ENCODE results near the gene SPEN.

SPEN gene

DNA sequence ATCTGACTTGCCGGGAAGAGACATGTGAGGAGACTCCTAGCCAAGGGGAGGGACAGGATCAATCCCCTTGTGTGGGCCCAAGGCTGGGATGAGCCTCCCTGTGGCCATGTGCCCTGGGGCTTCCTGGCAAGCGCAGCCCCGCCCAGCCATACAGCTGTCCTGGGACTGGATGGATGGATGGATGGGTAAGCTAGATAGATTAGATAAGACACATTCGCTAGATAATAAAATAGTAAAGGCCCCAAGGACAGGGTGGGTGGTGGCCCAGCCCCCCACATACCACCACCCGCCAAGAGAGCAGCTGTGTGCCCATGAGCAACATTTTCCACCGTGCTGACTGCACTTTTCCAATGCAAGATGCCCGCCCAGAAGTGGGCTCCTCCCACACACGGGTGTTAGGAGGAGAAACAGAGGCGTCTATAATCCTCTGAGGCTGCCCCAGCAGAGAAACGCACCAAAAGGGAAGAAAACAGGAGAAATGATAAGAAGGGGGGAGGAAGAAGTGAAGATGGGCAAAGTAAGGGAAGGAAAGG lies 103.3 kb downstream of the SPEN start:
- DNase-seq: no peak

DNA sequence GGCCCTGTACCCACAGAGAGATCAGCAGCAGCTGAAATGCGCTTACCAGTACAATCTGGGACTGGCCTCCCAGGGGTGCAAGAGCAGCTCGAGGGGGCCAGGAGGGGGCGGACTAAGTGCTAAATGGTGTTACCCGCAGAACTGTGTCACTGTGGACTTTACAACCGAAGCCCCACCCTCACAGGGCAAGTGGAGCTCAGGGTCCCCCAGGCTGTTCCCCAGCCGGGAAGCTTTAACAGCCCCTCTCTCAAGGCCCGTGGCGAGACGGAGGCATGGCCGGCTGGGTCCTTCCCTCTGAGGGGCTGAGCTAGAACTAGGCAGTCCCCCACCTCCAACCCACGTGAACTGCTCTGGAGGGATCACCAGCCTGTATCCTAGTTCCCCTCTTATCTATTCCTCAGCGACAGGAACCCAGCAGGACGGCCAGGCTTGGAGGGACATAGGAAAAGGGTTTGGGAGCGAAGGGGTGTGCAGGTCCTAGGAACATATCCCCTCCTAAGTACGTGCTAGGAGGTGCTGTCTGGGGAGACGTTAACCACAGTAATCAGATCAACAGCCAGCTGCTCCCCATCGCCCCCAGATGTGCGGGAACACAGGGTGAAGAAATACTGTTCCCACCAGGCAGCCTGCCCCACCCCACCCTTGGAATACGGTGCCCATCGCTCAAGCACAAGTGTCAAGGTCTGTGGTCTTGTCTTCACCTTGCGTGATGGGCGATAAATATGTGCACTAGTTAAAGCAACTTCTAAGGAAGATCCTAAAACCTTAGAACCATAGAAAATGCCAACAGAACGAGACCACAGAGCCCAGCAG lies 104.0 kb downstream of the SPEN start:
- DNase-seq: no peak

DNA sequence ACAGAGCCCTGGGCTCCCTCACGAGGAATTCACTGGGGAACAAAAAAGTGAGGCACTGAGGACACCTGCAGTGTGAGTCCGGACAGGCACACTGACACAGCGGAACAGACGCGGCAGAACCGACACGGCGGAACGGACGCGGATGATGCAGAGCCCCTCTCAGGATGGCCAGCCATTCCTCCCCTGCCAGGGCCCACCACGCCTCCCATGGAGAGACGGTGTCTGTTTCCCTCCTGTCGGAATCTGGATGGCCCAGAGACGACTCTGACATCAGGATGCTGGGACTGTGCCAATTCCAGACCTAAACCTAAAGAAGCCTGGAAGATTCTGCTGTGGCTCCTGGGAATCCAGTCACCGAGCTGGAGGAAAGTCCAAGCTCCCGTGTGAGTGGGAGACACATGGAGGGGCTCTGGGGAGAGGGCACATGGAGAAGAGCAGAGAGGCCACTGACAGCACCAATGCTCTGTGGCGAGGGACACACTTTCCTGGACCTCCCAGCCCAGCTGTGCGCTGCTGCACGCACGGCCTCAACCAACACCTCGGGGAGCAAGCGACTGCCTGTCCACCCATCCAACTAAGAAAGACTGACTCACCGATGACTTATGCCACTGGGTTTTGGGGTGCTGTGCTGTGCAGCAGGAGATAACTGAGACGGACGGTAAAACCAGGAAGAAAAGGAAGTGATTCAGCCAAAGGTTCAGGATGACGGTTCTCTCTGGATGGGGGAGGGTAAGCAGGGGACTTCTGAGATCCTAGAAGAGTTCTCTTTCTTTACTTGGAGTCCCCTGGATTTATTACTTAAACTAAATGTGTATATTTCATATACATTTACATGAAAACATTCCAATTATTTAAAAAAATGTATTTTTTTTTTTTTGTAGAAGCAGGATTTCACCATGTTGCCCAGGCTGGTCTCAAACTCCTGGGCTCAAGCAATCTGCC lies 105.1 kb downstream of the SPEN start:
- DNase-seq: no peak

DNA sequence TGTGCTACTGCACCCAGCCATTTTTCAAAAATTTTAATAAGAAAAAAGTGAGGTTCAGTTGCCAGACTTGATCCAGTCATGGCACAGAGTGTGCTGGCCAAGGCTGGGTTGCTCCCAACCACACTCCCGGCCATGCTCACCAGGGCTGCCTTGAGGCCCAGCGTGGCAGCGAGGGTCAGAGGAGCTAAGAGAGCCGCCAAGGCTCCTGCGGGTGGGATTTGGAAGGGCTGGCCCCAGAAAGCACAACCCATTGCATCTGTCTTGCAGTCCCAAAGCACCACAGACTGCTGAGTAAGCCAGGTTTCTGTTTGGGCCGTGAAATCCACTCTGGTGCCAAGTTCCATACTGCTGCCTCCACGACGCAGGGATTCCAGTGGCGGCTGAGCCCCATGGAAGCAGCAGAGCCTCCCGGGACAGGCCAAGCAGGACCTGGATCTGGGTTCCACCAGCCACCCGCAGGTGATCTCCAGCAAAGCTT lies 105.8 kb downstream of the SPEN start:
- DNase-seq: no peak

DNA sequence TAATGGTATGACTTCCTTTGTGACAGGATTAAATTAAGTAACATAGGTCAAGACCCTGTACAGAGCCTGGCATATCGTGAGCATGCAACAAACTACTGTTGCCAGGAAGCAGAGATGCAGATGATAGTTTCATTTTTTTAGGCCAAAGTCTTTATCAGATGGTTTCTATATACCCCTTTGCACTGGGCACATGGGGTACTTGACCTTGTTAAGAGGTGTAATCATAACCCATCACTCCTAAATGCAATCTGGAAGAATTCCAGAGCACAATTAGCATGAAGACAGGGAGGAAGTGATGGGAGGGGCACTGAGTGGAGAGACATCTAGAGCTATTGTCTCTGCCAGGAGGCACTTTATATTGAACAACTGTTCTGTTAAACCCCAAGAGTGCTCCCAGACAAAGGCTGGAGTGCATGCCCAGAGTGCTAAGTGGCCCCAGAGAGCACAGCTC lies 106.3 kb downstream of the SPEN start:
- peak; percentile 99 for DNase-seq

DNA sequence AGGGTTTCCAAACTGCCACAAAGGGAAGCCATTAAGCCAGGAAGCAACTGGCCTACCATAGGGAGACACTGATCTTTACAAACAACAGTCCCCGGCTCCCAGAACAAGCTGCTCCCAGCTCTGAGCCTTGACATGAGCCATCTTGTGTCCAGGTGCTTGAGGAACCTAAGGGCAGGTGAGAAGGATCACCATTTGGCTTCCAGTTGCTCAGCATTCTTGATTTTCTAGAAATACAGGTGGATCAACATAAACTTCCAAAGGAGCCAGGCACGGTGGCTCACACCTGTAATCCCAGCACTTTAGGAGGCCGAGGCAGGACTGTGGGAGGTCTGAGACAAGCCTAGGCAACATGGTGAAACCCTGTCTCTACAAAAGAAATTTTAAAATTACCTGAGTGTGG lies 106.8 kb downstream of the SPEN start:
- DNase-seq: no peak

DNA sequence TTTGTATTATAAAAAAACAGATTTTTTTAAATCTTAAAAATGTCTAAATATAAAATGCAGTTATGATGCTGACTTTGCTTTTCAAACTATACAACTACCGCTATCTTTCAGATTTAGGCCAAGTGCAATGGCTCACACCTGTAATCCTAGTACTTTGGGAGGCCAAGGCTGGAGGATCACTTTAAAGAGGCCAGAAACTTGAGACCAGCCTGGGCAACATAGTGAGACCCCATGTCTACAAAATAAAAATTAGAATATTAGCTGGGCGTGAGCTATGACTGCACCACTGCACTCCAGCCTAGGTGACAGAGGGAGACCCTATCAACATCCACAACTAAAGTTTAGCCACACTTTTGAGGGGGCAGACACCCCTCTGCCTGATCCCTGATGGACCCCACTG lies 108.0 kb downstream of the SPEN start:
- no peak for DNase-seq

DNA sequence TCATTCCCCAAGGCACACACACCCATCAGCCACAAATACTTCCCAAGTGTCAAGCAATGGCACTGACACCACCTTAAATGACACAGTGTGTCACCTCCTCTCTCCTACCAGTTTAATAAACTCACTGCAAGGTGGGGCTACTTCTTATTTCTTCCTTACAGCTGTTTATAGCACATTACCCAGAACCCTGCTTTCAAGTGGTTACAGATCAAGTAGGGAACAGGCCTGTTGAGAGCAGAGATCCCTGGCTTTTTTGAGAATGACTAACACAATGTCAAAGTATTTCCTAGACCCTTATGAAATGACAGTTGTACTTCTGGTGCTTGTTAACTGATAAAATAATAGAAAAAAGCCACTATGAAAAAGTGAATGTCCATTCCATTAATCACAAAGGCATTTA lies 108.6 kb downstream of the SPEN start:
- no peak for DNase-seq

DNA sequence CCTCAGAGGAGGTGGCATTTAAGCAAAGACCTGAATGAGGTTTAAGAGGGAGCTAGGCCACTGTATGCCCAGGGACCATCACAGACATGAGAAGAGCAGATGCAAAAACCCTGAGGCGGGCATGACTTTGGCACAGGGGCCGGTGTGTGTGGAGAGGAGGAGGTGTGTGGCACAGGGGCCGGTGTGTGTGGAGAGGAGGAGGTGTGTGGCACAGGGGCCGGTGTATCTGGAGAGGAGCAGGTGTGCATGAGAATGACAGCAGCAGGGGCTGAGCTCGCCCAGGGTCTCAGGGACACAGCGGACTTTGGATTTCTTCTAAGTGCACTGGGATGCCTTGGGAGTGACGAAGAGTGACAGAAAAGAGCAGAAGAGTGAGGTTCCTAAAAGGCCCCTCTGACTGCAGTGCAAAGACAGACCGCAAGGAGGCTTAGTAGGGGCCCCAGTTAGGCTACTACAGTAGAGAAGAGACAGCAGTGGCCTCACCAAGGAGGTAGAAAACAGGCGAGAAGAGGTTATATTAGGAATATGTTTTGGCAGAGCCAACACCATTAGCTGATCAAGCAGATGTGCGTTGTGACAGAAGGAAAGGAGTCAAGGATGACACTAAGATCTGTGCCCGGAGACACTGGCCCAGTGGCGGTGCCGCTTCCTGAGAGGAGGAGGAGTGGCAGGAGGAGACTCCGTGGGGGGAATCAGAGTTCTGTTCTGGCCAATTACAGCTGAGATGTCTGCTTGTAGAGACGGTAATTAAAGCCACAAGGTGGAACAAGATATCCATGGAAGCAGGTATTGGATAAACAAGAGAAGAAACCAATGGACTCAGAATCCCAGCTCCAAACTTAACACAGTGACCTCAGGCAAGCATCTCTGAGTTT lies 110.0 kb downstream of the SPEN start:
- DNase-seq: no peak

DNA sequence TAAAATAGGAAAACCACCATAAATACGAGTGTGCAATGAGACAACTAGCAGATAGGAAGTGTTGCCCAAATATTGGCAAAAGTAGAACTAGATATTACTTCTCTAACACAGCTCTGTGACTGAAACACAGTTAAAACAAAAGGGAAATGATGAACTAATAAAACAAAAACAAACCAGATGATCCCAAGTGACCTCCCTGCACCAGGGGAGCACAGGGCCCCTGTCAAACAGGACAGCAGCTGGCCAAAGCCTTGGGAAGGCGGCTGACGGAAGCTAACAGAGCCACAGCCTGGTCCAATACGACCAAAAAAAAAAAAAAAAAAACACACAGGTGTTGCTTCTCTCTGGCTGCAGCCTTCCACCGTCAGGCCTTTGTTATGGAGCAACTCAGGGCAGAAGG lies 110.6 kb downstream of the SPEN start:
- no peak for DNase-seq

DNA sequence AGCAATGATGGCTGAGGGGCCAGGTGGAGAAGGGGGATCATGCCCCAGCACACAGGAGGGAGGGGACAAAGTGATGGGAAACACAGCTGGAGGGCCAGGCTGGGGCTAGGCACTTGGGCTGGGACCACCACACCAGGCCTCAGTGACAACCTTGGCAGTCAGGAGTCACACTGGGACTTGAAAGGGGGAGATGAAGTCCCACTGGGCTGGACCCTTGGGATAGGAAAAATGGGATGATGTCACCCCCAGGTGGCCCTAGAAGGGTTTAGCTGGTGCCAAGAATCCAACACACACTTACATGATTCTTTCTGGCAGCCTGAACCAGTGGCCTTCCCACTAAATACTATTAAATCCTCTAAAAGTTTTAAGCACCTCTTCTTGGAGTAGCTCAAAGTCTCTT lies 111.3 kb downstream of the SPEN start:
- DNase-seq: no peak

DNA sequence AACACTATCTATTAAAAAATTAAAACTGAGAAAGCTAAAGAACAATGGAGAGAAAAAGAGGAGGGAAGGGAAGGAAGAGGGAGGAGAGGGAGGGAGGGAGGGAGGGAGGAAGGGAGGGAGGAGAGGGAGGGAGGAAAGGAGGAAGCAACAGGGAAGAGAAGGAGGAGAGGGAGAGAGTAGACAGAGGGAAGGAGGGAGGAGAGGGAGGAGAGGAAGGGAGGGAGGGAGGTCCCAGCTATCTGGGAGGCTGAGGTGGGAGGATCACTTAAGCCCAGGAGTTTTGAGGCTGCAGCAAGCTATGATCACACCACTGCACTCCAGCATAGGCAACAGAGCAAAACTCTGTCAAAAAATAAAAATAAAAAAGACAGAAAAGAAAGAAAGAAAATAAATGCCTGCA lies 111.9 kb downstream of the SPEN start:
- DNase-seq: no peak

DNA sequence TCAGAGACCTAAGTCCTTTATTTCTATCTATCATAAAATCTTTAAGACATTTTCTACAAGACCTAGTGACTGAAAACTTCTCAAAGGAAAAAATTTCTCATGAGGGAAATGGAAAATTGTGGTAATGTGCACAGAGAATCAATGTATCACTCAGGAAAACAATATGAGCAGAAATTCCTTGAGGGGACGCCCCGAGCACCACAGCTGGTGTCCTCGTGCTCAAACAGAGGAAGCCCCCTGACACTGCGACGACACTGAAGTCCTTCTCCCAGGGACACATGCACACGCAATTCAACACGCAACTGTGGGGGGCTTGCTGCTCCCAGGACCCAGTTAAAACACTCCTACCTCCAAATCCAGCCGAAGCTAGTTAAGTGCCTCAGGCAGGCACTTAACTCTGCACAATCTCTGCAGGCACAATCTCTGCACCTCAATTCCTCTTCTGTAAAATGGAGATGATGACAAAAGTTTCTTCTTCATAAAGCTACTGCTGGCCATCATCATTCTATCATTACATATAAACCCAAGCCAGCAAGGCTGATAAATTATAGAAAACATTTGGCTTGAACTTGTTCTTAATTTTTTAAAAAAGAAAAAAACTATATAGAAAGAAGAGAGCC lies 112.4 kb downstream of the SPEN start:
- DNase-seq: no peak

DNA sequence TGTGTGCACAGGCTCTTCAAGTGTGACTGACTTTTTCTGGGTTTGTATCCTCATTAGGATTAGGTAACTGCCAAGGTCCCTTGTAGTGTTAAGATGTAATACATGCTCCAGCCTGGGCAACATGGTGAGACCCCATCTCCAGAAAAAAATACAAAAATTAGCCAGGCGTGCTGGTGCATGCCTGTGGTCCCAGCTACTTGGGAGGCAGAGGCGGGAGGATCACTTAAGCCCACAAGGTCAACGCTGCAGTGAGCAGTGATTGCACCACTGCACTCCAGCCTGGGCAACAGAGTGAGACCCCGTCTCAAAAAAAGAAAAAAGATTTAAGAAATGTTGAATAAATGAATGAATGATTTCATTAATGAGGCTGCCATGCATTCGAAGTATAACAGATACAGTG lies 113.3 kb downstream of the SPEN start:
- DNase-seq: no peak

DNA sequence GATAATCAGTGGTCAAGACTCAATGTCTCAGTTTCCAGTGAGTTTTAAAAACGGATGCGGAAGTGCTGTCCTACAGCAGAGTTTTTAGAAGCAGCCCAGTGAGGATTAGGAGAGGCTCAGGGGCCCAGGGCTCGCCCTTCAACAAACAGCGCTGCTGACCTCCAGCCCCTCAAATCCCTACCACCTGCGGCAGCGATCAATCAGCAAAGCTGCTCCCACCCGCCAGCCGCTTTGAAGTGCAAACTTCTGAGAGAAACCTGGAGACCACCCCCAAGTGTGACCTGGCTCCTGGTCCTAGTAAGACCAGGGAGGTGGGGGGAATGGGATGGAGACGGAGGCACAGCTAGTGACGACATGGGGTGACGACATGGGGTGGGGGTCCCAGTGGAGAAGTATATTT lies 114.0 kb downstream of the SPEN start:
- DNase-seq: no peak

DNA sequence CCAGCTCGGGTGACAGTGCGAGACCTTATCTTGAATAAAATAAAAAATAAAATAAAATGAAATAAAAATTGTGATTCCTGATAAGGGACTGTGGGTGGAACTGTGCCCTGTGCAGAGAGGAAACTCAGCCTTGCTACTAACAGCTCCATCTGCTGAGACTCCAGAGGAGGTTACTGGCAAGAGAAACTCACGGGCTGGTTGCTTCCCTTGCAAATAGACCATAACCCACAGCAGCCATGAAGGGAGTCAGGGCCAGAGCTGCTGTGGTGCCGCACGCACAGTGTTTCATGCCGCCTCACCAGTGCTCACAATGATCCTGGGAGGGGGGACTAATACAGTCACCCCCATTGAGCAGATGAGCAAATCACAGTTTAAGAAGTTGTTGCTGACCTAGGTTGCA lies 114.7 kb downstream of the SPEN start:
- DNase-seq: no peak

DNA sequence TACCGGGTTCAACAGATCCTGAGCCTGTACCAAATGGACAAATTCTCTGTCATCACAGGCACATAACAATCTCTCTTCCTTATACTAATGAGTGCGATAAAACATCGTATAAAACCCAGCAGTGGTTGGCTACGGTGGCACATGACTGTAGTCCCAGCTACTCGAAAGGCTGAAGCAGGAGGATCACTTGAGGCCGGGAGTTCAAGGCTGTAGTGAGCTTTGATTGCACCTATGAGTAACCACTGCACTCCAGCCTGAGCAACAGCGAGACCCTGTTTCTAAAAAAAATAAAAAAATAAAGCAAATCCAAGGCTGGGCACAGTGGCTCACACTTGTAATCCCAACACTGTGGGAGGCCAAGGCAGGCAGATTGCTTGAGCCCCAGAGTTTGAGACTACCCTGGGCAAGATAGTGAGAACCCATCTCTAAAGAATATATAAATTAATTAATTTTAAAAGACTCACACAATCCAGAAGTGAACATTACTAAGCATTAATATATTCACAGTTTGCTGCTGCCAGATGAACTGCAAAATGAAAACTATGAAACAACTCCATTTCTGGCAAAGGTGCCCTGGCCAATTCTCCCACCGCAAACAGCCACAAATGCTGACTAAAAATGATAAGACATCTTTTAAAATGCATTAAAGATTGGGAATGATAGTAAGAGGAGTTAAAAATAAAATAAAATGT lies 115.3 kb downstream of the SPEN start:
- DNase-seq: no peak

DNA sequence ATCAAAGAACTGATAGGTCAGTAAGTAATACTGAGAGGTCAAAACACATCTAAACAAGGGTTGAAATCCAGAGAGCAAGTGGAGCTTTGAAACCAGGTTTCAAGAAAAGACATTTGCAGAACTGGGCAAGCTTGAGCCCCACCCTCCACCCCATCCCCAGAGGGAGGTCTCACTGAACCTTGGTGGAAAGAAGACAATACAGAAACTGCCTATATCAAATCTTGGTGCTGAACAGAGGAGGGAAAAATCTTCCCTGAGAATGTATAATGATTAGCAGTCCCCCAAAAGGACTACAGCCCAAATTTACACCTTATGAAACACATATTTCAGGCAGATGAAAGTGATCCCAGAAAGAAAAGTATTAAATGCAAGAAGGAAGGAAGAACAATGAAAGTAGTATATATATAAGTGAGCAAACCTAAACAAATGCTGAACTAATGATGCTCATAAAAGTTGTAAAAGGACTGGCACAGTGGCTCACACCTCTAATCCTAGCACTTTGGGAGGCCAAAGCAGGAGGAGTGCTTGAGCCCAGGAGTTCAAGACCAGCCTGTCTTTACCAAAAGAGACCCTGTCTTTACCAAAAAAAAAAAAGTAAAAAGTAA lies 116.0 kb downstream of the SPEN start:
- no peak for DNase-seq

DNA sequence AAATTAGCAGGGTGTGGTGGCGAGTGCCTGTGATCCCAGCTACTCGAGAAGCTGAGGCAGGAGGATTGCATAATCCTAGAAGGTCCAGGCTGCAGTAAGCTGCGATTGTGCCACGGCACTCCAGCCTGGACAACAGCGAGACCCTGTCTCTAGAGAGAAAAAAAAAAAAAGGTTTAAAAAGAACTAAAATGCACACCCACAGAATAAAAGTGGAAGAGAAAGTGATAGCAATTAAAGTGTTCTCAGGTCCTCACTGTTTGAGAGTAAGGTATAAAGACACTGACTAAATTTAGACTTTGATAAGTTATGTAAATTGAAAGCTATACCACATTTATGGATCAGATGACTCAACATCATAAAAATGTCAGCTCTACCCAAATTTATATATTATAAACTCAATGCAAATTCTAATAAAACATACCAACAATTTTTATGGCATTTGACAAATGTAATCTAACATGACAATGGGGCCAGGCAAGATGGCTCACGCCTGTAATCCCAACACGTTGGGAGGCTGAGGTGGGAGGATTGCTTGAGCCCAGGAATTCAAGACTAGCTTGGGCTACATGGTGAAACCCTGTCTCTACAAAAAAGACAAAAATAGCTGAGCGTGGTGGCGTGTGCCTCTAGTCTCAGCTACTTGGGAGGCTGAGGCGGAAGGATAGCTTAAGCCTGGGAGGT lies 116.6 kb downstream of the SPEN start:
- DNase-seq: no peak

DNA sequence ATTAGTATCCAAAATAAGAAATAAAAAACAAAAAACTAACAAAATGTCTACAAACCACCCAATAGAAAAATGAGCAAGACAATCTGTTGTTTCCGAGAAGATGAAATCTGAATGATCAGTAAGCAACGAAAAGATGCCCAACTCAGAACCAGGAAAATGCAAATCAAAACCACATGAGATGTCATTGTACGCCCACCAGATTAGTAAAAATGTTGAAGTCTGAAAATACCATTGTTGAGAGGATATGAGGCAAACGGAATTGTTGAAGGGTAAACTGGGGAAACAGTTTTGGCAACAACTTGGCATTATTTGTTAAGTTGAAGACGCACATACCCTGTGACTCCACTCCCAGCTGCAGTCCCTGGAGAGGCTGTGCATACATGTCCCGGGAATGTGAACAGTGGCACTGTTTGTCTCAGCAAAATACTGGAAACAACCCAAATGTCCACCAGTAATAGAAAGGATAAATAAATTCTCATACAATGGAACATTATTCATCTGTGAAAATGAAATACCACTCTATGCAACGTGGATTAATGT lies 117.8 kb downstream of the SPEN start:
- DNase-seq: no peak

Measured in NCI-H510A treated with DMSO at 0.1 percent for 48 hours (cell line).